CD8-positive, alpha-beta memory T cell (primary cell): Measurements from ENCODE around the gene MN1. TPM values are rescaled to one million over a fixed set of nuclear protein-coding genes. Genes with fewer than 3 reads are reported as not detected.

ENCODE experiments used
- CTCF ChIA-PET: fragments of 350-600 bp; sonication (Branson Sonifier 250); formaldehyde crosslinking; loops from one replicate; lab custom pipeline; 2021; ENCODE audit warnings: antibody characterized with exemption; lab: Charles Lee
- POLR2A ChIA-PET: fragments of 350-600 bp; sonication (Branson Sonifier 250); formaldehyde crosslinking; loops from one replicate; lab custom pipeline; 2021; ENCODE audit warnings: antibody characterized with exemption; lab: Charles Lee
- DNase-seq, 5 donors: peaks; one replicate each; pipeline versions ENCODE4 v3.0.0 to v3.0.0-alpha.2; 2020 to 2022; ENCODE audit warnings: mixed read lengths in 1 of 5
- H3K27ac ChIP-seq: one replicate; pipeline ENCODE4 v1.7.0; 2013; ENCODE audit warnings: low read depth, mild to moderate bottlenecking, low read length, moderate library complexity
- H3K27me3 ChIP-seq: 2 replicates; pipeline ENCODE4 v1.7.0; 2013; ENCODE audit warnings: low read length, mild to moderate bottlenecking; ENCODE audit not compliant: insufficient read depth, poor library complexity, severe bottlenecking
- H3K36me3 ChIP-seq: 2 replicates; pipeline ENCODE4 v1.7.0; 2013; ENCODE audit warnings: mild to moderate bottlenecking, low read length, moderate library complexity; ENCODE audit not compliant: insufficient read depth
- H3K4me1 ChIP-seq: 2 replicates; pipeline ENCODE4 v1.7.0; 2013; ENCODE audit warnings: mild to moderate bottlenecking, low read length, moderate library complexity; ENCODE audit not compliant: insufficient read depth
- H3K4me3 ChIP-seq: 2 replicates; pipeline ENCODE4 v1.7.0; 2013; ENCODE audit warnings: mild to moderate bottlenecking, low read length
- H3K9me3 ChIP-seq: 2 replicates; pipeline ENCODE4 v1.7.0; 2013; ENCODE audit warnings: mild to moderate bottlenecking, low read length
- H3K27ac Mint-ChIP-seq, 8 donors: one replicate each; pipeline ENCODE4 v1.8.0; 2020 to 2021; ENCODE audit warnings: mixed read lengths in 8 of 8, mild to moderate bottlenecking in 6 of 8, inconsistent platforms in 3 of 8, moderate library complexity in 3 of 8
- H3K27me3 Mint-ChIP-seq, 2 donors: one replicate each; pipeline ENCODE4 v1.8.0; 2020 to 2021; ENCODE audit warnings: mixed read lengths in 2 of 2, mild to moderate bottlenecking in 1 of 2, moderate library complexity in 1 of 2
- H3K36me3 Mint-ChIP-seq, 3 donors: one replicate each; pipeline ENCODE4 v1.8.0; 2020 to 2021; ENCODE audit warnings: mixed read lengths in 3 of 3, inconsistent platforms in 1 of 3, mild to moderate bottlenecking in 1 of 3
- H3K4me1 Mint-ChIP-seq, 3 donors: one replicate each; pipeline ENCODE4 v1.8.0; 2020 to 2021; ENCODE audit warnings: mixed read lengths in 3 of 3, inconsistent platforms in 1 of 3, mild to moderate bottlenecking in 1 of 3
- H3K4me3 Mint-ChIP-seq, 7 donors: one replicate each; pipeline ENCODE4 v1.8.0; 2020 to 2021; ENCODE audit warnings: mixed read lengths in 7 of 7, mild to moderate bottlenecking in 6 of 7, moderate library complexity in 4 of 7, inconsistent platforms in 2 of 7
- H3K9me3 Mint-ChIP-seq, 5 donors: one replicate each; pipeline ENCODE4 v1.8.0; 2020 to 2022; ENCODE audit warnings: mixed read lengths in 5 of 5, mild to moderate bottlenecking in 3 of 5, moderate library complexity in 2 of 5, inconsistent platforms in 1 of 5
- polyA plus RNA-seq: library from polyadenylated mRNA; unstranded; fragments of 300-500 nt; fragmentation: Illumina TruSeq; gene quantifications from one replicate; pipeline ENCODE4 v1.2.3, GENCODE V29; 2021
- total RNA-seq, 2 experiments: library from RNA; stranded (reverse); gene quantifications; one replicate each; pipeline ENCODE4 v1.2.3, GENCODE V29; 2021

MN1 gene
- total and polyA plus RNA-seq, 3 experiments from 2014 or later: 0.04 to 0.13 TPM; not detected in 1

DNA sequence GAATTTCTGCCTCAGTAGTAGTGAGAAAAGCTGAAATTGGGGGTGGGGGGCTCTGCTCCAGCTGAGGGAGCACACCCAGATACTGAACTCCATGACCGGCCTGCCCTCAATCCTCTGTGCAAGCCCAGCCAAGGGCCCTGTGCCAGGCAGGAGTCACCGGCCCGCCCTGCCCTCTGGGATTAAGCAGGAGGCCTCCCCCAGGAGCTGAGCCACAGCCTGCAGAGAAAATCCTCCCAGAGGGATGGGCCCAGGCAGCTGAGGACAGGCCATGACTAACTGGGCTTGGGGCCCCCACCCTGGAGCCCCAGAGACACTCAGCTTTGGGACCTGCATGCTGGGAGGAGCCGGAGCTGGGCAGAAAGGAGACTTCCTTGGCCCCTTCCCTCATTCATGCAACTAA is 48.8 kb downstream of the MN1 start:
- Mint-ChIP-seq H3K27ac (no peak overlapping the region), H3K36me3 (no peaks in the 10 kb centered on the region), H3K4me1 (peaks cover 0 to 6% (median 3%) of the 10 kb centered on the region in 3 donors), H3K4me3 (no peak overlapping the region), H3K9me3 (no peaks in the 10 kb centered on the region), H3K27me3 (peaks cover 9 to 18% of the 10 kb centered on the region in 2 donors)
- no peak for DNase-seq
- CTCF ChIA-PET: no interaction called here
- no peaks in the 10 kb centered on the region for H3K27me3 ChIP-seq
- H3K36me3 ChIP-seq: no peaks in the 10 kb centered on the region
- no peaks in the 10 kb centered on the region for H3K4me1 ChIP-seq
- H3K4me3 ChIP-seq: no peak overlapping the region
- no peak overlapping the region for H3K27ac ChIP-seq
- no peaks in the 10 kb centered on the region for H3K9me3 ChIP-seq
- POLR2A ChIA-PET: no interaction called here

DNA sequence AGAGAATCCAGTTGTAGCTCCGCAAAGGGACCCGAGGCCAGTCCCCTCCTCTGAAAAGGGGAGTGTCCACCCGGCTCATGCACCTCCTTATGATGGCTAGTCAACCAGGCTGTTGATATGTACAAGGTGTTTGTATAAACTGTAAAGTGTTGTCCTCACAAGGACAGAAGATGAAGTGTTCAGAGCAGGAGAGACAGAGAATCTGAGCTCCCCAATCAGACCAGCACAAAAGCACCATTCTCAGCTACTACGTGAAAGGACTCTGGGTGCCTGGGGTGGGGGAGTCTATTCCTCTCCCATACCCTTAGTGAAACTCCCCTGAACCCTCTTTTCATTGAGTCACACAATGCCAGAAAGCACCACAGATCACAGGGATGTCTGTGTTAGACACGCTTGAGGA is 49.4 kb downstream of the MN1 start:
- Histone ChIP-seq H3K4me3 (no peak overlapping the region), H3K27ac (no peak overlapping the region), H3K9me3 (no peaks in the 10 kb centered on the region), H3K4me1 (no peaks in the 10 kb centered on the region), H3K27me3 (no peaks in the 10 kb centered on the region), H3K36me3 (no peaks in the 10 kb centered on the region)
- Mint-ChIP-seq H3K4me3 (no peak overlapping the region), H3K9me3 (no peaks in the 10 kb centered on the region), H3K27me3 (peaks cover 9 to 23% of the 10 kb centered on the region in 2 donors), H3K4me1 (peaks cover 0 to 6% (median 3%) of the 10 kb centered on the region in 3 donors), H3K36me3 (no peaks in the 10 kb centered on the region), H3K27ac (no peak overlapping the region)
- CTCF ChIA-PET: no interaction called here
- POLR2A ChIA-PET: no interaction called here
- DNase-seq: no peak

DNA sequence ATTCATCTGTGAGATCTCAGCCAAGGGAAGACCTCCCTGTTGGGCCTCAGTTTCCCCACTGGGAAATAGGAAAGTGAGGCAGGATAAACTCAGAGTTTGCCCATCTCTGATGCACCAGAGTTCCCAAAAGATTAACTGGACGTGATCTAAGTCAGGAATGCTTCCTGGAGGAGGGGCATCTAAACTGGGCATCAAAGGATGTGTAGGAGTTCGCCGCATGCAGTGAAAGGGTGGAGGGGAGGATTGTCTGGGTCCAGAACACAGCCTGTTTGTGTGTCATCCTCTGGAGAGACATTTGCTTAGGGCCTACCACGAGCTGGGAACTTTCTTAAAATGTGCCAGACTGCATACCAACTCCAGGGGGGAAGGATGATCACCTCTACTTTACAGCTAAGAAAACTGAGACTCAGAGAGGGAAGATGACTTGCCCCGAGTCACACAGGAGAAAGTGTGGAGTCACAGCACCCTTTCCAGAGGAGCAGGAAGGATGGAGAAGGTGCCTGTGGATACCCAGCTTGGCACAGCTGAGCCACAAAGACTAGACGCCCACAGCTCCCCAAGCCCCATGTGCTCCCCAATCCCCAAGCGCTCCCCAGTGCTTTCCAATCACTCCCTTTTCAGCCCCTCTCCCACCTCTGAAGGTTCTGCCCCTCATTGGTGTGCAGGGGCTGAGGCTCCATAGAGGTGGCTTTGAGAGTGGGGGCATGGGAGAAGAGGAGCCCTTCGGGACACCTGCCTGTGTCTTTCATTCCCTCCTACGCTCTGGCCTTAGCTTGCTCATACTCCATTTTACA is 50.1 kb downstream of the MN1 start:
- H3K27me3 Mint-ChIP-seq: peaks cover 14 to 23% of the 10 kb centered on the region in 2 donors
- H3K27ac Mint-ChIP-seq: no peak overlapping the region
- H3K9me3 ChIP-seq: no peaks in the 10 kb centered on the region
- no peaks in the 10 kb centered on the region for H3K9me3 Mint-ChIP-seq
- no peaks in the 10 kb centered on the region for H3K27me3 ChIP-seq
- H3K4me3 ChIP-seq: no peak overlapping the region
- no peak for DNase-seq
- H3K36me3 Mint-ChIP-seq: no peaks in the 10 kb centered on the region
- H3K4me3 Mint-ChIP-seq: no peak overlapping the region
- H3K36me3 ChIP-seq: no peaks in the 10 kb centered on the region
- no peaks in the 10 kb centered on the region for H3K4me1 ChIP-seq
- CTCF ChIA-PET: no interaction called here
- H3K27ac ChIP-seq: no peak overlapping the region
- peaks cover 0 to 6% (median 3%) of the 10 kb centered on the region in 3 donors for H3K4me1 Mint-ChIP-seq
- POLR2A ChIA-PET: no interaction called here

DNA sequence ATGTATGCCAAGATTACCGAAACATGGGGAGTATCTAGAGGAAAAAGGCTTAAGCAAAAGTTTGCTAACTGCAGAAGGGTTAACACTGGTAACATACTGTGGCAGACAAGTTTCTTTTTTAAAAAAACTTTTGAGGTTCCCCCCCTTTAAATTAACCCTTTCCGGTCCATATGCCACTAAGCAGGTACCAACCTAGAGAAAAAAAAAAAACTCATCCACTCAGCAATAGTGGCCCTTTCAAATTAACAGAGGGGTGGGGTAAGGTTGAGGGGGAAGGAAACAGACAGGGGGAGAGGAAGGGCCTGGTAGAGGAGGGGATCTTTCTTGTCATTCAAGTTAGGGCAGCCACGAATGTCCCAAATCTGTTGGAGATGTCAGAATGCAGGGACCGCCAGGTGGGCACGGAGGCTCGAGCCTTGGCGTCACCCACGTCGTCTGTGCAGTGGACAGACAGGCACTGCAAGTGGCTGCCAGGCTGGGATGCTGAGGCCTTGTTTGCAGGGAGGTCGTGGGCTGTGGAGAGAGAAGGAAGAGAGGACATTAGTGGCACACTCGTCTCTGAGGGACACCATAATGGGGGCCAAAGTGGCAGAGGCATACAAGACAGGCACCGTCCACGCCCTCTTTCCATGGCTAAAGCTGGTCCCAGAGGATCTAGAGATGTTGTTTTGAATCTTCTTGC is 50.8 kb downstream of the MN1 start:
- CTCF ChIA-PET: no interaction called here
- Mint-ChIP-seq H3K36me3 (no peaks in the 10 kb centered on the region), H3K4me1 (peaks cover 0 to 6% (median 3%) of the 10 kb centered on the region in 3 donors)

DNA sequence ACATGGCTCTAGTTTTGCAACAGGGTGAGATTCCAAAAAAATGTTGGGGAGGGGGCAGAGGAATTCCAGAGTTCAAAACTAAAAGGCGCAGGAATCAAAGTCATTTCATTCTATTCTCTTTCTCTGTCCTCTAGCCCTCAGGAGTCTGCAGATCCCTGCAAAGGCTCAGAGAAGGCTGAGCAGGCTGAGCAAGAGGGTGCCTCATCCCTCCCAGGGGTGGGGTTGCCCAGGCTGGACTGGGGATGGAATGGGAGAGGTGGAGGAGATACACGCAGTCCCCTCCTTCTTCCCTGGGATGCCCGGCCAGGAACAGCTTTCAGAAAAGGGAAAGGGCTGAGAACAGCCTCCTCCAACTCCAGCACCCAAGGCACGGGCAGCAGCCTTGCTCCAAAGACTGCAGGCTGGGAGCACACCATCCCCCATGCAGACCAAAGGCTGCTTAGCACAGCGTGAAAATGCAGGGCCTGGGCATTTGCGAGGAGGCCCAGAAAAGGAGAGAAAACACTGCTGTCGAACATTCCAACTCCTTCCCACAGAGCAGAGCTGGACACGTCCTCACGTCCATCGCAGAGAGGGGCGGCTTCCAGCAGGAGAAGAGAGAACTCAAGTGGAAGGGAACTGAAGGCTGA is 51.8 kb downstream of the MN1 start:
- Mint-ChIP-seq H3K4me1 (peaks cover 0 to 6% (median 3%) of the 10 kb centered on the region in 3 donors), H3K27ac (no peak overlapping the region), H3K36me3 (no peaks in the 10 kb centered on the region), H3K9me3 (no peaks in the 10 kb centered on the region), H3K4me3 (no peak overlapping the region), H3K27me3 (peaks cover 14 to 19% of the 10 kb centered on the region in 2 donors)
- Histone ChIP-seq H3K27me3 (no peaks in the 10 kb centered on the region), H3K4me1 (no peaks in the 10 kb centered on the region), H3K36me3 (no peaks in the 10 kb centered on the region), H3K27ac (no peak overlapping the region), H3K9me3 (no peaks in the 10 kb centered on the region), H3K4me3 (no peak overlapping the region)
- CTCF ChIA-PET: no interaction called here
- POLR2A ChIA-PET: no interaction called here
- no peak for DNase-seq

More for the DNA sequence above, 50.8 kb downstream of the MN1 start:
- H3K36me3 ChIP-seq: no peaks in the 10 kb centered on the region
- Mint-ChIP-seq H3K4me3 (no peak overlapping the region), H3K9me3 (no peaks in the 10 kb centered on the region), H3K27ac (no peak overlapping the region), H3K27me3 (peaks cover 17 to 21% of the 10 kb centered on the region in 2 donors)
- no peak overlapping the region for H3K27ac ChIP-seq
- DNase-seq: no peak
- no peaks in the 10 kb centered on the region for H3K9me3 ChIP-seq
- H3K4me3 ChIP-seq: no peak overlapping the region
- POLR2A ChIA-PET: no interaction called here
- no peaks in the 10 kb centered on the region for H3K27me3 ChIP-seq
- H3K4me1 ChIP-seq: no peaks in the 10 kb centered on the region

DNA sequence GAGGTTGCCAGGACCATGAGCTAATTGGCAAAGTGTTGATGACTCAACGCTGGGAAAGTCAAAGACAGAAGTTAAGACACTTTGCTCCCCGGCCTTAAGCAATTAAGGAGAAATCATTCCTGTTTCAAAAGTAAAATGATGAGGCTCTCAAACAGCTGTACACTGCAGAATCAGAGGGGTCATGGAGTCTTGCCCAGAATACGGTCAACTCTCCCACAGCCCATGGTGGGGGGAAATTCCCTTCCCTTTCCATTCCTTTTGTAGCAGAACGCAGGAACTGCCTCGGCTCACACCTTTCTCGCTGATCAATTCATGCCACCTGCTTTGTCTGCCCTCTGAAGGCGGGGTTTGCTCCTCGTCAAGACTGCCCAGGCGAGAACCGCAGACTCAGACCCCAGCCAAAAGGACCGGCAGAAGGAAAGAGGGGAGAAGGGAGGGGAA is 52.8 kb downstream of the MN1 start:
- no peak overlapping the region for H3K27ac Mint-ChIP-seq
- no peaks in the 10 kb centered on the region for H3K9me3 Mint-ChIP-seq
- Histone ChIP-seq H3K27ac (no peak overlapping the region), H3K36me3 (no peaks in the 10 kb centered on the region), H3K4me3 (no peak overlapping the region), H3K9me3 (no peaks in the 10 kb centered on the region), H3K27me3 (no peaks in the 10 kb centered on the region), H3K4me1 (no peaks in the 10 kb centered on the region)
- no peak overlapping the region for H3K4me3 Mint-ChIP-seq
- peaks cover 14 to 19% of the 10 kb centered on the region in 2 donors for H3K27me3 Mint-ChIP-seq
- ChIA-PET POLR2A (no interaction called here), CTCF (no interaction called here)
- no peak for DNase-seq
- H3K36me3 Mint-ChIP-seq: no peaks in the 10 kb centered on the region
- peaks cover 0 to 6% (median 3%) of the 10 kb centered on the region in 3 donors for H3K4me1 Mint-ChIP-seq

DNA sequence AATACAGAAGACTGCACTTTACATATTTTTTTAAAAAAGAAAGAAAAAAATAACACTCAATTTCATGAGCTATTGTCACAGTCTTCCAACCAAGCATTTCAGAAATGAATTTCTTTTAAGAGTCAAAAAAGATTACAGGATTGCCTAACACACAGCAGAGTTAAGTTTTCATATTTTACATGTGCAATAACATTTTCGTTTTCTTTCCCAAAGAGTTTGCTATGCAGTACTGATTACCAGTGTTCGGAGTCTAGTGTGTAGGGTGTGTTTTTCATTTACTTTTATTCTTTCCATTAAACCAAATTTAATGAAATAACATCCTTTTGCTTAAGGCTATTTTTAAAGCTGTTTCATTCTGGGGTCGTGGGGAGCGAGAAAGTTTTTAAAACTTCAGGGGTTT is 53.2 kb downstream of the MN1 start:
- Mint-ChIP-seq H3K4me1 (peaks cover 0 to 6% (median 3%) of the 10 kb centered on the region in 3 donors), H3K9me3 (peaks cover 0 to 2% (median 0%) of the 10 kb centered on the region in 5 donors), H3K4me3 (no peak overlapping the region), H3K27ac (no peak overlapping the region), H3K27me3 (peaks cover 14 to 19% of the 10 kb centered on the region in 2 donors), H3K36me3 (no peaks in the 10 kb centered on the region)
- H3K36me3 ChIP-seq: no peaks in the 10 kb centered on the region
- H3K27me3 ChIP-seq: no peaks in the 10 kb centered on the region
- no peak overlapping the region for H3K4me3 ChIP-seq
- no peaks in the 10 kb centered on the region for H3K4me1 ChIP-seq
- POLR2A ChIA-PET: no interaction called here
- H3K27ac ChIP-seq: no peak overlapping the region
- CTCF ChIA-PET: no interaction called here
- H3K9me3 ChIP-seq: no peaks in the 10 kb centered on the region
- DNase-seq: no peak
